NOMO-1 (cell line): ENCODE measurements around the gene C4orf50.

Experiments used
- DNase-seq, 2 experiments: peaks; one replicate each; lab custom pipeline; 2025; ENCODE audit not compliant: unreplicated experiment in 2 of 2; lab: John Stamatoyannopoulos, UW

The C4orf50 gene

DNA sequence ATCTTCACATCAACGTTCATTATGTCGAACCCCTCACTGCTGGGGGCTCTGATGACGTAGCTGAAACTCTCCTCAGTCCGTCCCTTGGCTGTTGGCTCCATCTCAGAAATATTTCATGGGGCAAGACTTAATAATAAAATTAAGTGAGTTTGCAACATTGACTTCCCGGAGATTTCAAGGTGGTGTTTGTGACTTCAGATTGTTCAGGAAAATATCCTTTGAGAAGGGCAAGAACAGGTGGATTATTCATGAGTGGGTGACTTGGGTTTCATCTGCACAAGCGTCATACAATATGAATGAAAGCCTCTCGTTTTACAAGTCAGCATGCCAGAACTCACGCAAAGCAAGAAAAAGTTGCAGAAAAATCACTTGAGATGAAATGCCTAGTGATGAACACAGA is at the start of gene C4orf50:
C4orf50 (minus strand) TSS at position 101 of the 400 bp plus-strand sequence.
- DNase-seq, result no peak

- no peak for DNase-seq
These were observed 47.8 kb upstream of the C4orf50 start for GRCh38 chr4:6065934-6066590.

DNA sequence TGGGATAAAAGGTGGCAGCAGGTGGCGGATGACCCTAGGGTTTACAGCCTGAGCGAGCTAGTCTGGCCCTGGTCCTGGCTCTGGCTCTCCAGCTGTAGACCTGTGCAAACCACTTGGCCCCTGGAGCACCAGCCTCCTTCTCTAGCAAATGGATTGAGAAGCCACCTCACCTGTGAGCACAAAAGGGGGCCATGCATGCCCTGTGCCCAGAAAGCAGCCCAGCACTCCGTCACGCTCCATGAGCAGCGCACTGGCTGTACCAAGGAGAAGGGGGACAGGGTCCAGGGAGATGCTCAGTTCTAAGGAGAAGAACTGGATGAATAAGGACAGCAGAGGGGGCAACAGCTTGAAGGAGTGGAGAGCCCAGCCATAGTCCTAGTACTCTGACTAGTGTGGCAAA is 46.9 kb upstream of the C4orf50 start:
- no peak for DNase-seq

DNA sequence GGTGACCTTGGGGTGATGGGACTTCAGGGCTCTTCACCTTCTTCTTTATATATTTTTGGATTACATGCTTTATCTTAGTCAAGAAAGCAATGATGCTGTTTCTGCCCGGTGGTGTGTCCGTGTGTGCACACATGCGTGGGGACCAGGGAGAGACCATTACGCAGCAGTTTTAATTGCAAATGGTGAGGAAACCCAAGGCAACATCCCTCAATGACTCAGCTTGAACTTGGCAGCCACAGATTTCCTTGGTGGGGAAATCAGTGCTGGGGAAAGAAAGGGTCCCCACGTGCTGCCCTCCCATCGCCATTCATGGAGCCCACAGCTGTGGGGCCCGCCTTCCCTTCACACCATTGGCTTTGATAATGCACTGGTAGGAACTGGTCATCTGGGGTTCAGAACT is 46.2 kb upstream of the C4orf50 start:
- DNase-seq, result no peak

DNA sequence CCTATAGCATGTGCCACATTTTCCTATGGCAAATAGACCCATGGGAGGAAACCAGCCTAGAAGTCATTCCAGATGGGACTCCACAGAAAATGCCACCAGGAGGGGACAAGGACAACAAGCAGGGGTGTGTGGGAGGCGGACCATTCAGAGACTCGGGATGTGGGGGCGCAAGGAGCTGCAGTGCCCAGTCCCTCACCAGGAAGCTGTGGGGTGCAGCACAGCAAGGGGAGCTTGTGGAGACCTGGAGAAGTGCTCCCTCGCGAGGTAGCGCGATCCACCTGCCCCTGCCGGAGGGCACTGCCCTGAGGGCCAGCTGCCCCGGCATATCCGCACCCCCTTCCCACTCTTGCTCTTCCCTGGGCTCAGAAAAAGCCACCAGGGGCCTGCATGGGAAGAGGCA is 45.5 kb upstream of the C4orf50 start:
- DNase-seq, result no peak

DNA sequence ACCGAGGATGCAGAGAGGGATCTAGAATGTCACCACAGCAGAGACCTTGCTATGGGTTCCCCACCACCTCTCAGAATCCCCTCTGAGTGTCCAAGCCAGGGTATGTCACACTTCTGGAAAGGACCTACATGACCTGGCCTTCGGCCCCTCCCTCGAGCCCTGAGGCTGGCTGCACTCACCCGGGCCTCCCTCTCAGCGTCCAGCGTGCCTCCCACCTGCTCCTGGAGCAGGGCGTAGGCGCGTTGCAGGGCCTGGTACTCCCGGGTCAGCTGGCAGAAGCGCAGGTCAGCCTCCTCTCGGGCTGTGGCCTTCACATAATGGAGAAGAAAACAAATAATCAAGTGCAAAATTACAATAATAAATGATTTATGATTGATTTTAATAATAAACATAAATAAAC is 43.9 kb upstream of the C4orf50 start:
- no peak for DNase-seq

GRCh38 chr4:6059375-6059805 is 41.2 kb upstream of the C4orf50 start:
- DNase-seq, result no peak

DNA sequence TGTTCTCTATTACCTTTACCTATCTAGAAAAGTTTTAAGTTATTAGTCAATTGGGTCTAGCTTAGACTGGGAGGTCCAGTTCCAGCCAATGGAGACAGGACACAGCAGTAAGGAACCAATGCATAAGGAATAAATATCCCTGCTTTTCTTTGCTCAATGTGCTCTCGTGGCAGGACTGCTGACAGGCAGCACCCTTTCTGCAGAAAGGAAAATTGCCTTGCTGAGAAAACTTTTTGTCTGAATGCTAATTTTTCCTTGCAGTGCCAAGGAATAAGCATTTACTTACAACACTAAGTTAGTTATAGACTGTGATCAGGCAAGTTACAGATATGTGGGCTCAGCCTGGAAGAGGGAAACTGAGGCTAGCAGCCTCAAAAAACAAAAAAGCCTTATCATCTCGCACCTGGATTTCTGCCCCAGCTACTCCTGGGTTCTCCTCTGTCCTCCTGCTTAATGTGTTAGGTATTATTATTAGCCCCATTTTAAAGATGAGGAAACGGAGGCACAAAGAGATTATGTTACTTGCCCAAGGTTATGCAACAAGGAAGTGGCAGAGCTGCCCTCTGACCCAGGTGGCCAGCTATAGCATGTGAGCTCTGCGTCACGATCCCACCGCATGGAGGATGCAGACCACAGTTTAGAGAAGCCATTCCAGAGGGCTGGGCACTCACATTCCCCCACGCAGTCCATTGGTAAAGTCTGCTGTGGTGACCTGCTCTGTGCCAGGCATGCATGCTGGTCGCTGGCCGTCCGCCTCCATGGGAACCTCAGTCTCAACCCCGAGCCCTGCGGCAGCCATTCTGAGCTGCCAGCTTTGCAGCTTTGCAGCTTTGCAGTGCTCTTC is 40.5 kb upstream of the C4orf50 start:
- no peak for DNase-seq

DNA sequence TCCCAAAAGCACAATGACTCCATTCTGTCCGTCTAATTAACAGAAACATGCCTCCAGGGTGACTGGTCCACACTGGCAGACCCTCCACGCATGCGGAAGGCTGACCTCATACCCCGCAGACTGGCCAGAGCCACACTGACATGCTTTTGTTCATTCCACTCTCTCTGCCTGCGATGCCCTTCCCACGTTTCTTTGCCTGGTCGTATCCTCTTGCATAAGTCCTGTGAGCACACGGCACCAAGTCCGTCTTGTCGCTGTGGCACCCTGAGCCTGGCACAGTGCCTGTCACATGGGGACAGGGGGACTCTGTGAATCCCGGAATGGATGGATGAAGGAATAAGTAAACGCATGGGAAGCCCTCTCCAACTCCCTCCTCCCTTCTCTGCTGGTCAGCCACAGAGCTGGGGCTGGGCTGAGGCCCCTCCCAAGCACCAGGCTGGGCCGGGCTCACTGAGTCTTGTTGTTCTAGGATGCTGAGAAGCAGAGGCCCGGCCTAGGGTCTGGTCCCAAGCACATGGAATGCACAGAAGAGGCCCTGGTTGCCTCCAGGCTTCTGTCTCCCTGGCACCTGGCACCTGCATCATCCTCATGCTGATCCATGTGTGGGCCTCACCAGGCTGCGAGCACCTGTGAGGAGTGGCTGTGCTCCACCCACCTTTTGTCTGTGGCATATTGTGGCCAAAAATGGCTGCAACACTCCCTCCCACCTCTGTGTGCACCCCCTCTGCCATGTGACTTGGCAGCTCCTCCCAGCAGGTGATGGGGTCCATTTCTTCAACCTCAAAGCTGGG is 38.9 kb upstream of the C4orf50 start:
- DNase-seq, result no peak

GRCh38 chr4:6055436-6055835 is 37.2 kb upstream of the C4orf50 start:
- DNase-seq, result no peak

- no peak for DNase-seq
These were observed 36.8 kb upstream of the C4orf50 start for GRCh38 chr4:6055030-6055429.

GRCh38 chr4:6054162-6054922 is 36.1 kb upstream of the C4orf50 start:
- DNase-seq, result no peak

DNA sequence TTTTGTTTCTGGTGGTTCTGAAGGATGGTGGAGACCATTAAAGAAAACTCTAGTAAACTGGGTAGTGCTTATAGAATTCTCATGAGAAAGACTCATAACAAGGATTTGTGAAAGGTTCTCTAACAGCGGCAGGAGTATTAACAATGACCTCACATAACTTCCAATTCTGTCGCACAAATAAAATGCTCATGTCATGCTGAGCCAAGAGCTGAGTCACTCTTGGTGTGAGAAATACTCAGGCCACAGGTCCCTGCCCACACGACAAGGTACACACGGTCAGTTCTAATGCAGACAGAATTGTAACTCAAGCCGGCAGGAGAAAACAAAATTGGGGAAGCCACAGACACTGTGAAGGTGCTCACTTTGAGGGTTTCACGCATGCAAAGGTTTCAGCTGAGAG is 34.4 kb upstream of the C4orf50 start:
- DNase-seq, result no peak

- no peak for DNase-seq
These were observed 32.3 kb upstream of the C4orf50 start for GRCh38 chr4:6050551-6050950.

GRCh38 chr4:6049985-6050384 is 31.8 kb upstream of the C4orf50 start:
- no peak for DNase-seq

- DNase-seq, result no peak
These were observed 31.0 kb upstream of the C4orf50 start for GRCh38 chr4:6049278-6049677.

- no peak for DNase-seq
These were observed 30.3 kb upstream of the C4orf50 start for GRCh38 chr4:6048537-6048936.

GRCh38 chr4:6047130-6047673 is 29.0 kb upstream of the C4orf50 start:
- DNase-seq, result no peak

- DNase-seq, result no peak
These were observed 28.4 kb upstream of the C4orf50 start for GRCh38 chr4:6046526-6047129.

DNA sequence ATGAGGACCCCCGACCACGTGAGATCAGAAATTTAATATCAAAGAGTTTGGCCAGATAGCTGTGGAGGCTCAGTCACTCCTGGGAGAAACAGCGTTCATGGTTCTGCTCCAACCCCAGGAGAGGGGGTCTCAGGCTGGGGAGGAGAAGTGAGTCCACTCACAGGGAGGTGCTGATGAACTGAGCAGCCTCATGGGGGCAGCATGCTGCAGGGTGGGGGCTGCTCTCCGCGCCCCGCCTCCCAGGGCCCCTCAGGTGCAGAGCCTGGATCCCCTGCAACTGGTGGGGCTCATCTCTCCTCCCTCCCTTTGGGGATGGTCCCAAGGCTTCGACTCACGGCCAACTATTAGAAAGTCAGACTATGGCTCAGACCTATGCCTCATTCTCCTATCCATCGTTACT is 26.6 kb upstream of the C4orf50 start:
- no peak for DNase-seq
